ENCODE results near the gene TPD52L3.

TPD52L3 gene

DNA sequence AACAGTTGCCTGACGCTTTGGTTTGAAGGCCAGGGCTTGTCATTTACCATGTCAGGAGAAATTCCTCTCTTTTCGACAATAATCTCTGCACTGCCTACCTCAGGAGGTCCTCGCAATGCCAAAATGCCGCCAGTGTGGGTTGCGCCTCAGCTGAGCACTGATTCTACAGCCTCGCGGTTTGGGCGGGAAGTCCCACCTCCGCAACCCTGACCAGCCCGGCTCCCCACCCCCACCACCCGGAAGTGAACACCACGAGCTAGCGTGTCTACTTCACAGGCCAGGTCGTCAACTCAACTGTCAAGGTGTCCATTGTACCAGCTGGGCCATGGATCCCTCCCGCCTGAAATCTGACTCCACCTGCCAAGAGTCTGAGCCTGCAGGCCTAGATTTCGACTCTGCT is at the start of gene TPD52L3:
Gene TPD52L3, plus strand, starts transcription at position 273 of the 400 bp plus-strand sequence. CDS start 221 bp downstream, outside the sequence.
- DNase-seq = no peak

DNA sequence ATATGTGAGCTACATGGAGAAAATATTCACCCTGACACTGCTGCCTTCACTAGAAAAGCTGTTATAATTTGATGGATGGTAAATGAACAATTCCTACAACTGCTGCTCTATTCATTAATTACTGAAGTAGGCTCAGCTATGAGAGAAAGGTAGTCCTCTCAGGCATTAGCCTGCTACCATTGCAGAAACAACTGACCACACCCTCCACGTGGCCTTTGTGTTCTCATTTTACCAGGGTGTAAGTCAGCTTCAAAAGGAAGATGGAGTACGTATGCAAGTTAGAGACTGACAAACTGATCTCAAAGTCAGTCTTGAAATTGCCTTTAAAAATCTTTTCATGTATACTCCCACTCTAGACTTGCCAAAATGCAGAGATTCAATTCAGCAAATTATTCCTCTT is 26.3 kb upstream of the TPD52L3 start:
- DNase-seq = no peak

DNA sequence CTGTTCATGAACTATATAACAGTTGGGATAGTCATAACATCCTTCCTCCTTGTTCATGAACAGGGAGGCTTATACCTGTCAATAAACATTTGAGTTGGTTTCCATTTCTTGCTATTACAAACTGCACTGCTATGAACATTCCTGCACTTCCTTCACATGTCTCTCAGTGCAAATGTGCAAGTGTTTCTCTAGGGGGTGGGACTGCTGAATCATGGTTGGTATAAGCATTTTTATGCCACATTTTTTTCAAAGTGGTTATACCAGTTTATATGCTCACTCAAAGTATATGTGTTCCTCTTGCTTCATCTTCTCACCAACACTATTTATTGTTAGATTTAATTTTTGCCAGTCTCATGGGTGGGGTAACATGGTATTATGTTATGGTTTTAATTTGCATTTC is 25.8 kb upstream of the TPD52L3 start:
- no peak for DNase-seq

GRCh38 chr9:6304232-6304631 is 23.9 kb upstream of the TPD52L3 start:
- DNase-seq = no peak

DNA sequence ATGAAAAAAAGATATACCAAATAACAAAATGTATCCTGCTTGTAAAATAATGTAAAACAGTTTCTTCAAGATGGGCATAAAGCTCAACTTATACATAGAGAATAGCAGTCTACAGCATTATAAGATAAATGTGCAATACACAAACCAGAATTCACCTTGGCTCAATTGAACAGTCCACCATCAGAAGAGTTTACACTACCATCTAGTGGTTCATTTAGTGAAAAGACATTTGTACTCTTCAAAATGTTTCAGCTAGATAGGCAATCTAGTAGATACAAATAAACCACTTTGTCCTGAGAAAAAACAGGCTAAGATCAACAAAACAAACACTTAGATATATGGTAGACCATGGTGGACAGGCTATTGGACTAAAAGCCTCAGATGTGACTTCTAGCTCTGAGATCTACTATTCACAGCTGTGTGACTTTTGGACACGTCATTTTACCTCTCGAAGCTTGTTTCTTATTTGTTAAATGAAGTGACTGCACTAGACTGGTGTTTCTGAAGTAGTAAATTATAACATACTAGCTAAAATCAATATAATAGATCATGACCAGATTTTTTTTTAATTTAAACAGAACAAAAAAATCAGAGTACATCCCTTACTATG is 22.1 kb upstream of the TPD52L3 start:
- no peak for DNase-seq

GRCh38 chr9:6307551-6308096 is 20.6 kb upstream of the TPD52L3 start:
- no peak for DNase-seq

DNA sequence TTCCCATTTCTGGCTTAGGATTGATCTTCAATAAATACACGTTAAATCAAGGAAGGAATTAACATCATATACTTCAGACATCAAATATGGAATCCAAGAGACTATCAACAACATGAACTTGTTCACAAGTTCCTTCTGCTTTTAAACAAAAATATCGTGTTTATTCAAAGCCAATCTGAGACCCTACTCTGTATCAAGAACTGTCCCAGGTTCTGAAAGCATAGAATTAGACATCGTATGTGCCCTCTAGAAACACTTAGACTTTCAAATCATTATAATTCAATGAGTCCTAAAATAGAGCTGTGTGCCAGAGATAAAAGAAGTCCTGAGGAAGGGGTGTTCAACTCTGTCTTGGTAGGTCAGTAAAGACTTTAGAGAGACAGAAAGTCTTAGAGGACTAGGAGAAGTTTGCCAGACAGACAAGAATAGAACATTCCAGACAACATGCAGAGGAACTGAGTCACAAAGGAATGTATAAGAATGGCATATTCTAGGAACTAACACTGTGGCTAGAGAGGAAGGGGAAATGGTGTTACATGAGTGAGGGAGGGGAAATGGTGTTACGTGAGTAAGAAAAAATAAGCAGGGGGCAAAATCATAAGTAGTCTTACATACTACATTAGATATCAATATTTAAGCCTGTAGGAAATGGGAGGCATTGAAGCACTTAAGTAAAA is 2.9 kb downstream of the TPD52L3 start:
- no peak for DNase-seq

DNA sequence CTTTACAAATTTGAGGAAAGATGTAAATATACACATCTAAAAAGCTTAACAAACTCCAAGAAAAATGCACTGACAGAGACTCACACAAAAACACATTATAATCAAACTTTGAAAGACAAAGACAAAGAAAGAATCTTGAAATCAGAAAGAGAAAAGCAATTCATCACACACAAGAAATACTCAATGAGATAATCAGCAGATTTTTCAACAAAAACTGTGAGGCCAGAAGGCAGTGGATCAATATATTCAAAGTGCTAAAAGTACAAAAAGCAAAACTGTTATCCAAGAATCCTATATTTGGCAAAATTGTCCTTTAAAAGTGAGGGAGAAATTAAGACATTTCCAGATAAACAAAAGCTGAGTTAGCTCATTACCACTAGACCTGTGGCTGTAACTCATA is 6.1 kb downstream of the TPD52L3 start:
- DNase-seq = no peak

DNA sequence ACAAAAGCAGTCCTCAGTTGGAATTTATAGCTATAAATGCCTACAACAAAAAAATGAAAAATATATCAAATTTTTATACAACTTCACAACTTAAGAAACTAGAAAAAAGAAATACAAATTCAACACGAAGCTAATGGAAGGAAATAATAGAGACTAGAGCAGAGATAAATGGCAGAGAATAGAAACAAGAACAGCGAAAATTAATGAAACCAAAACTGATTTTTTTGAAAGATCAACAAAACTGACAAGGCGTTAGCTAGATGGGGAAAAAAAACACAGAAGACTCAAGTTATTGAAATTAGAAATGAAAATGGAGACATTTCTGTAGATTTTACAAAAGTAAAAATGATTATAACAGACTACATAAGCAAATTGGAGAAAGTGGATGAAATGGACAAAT is 20.6 kb downstream of the TPD52L3 start:
- DNase-seq = no peak

DNA sequence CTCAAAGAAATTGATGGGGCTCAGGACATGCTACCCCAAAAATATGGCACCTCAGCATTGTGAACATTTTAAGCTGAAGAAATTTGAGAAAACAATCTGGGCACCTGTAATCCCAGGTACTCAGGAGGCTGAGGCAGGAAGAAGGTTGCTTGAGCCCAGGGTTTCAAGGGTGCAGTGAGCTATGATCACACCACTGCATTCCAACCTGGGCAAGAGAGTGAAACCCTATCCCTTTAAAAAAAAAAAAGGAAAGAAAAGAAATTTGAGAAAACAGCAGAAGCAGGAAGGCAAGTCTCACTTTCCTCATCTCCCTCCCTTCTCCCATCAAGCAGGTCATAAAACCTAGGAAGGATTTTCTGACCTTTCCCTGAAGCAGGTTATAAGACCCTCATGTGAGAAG is 23.6 kb downstream of the TPD52L3 start:
- no peak for DNase-seq

GRCh38 chr9:6354072-6354686 is 26.0 kb downstream of the TPD52L3 start:
- no peak for DNase-seq

- DNase-seq = no peak
Observed at GRCh38 chr9:6355728-6356127, 27.6 kb downstream of the TPD52L3 start.

DNA sequence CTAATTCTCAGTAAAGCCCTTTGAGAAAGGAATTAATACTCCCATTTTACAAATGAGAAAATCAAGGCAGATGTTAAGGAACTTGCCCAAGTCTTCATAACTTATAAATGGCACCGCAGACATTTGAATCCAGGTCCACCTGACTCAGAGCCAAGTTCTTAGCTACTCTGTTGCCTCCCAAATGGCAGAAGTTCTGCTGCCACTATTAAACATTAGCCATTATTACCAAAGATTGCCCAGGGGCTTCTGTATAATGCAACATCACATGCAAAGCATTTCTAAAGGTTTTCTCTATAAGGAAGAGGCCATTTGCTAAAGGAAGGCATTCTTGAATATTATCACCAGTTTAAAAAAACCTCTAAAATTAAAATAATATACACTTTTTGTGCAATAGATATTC is 28.3 kb downstream of the TPD52L3 start:
- no peak for DNase-seq

DNA sequence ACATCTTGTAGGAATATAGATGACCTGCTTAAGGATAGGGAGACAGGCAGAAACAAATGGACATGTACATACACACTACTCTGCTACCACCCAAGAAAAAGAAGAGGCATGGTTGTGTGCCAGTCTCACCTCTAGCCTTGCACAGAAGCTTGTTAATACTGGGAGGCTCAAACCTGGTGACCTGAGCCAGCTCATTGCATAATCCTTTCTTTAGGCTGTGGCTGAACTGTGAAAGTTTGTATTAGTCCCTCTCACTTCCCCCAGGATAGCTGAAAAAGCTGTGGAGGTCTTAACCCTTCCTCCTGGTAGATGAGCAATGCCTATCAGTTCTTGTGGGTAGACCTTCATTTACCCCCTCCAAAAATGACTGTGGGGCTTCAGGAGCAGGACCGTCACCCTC is 28.7 kb downstream of the TPD52L3 start:
- no peak for DNase-seq

GRCh38 chr9:6367128-6367890 is 39.1 kb downstream of the TPD52L3 start:
- DNase-seq = no peak

DNA sequence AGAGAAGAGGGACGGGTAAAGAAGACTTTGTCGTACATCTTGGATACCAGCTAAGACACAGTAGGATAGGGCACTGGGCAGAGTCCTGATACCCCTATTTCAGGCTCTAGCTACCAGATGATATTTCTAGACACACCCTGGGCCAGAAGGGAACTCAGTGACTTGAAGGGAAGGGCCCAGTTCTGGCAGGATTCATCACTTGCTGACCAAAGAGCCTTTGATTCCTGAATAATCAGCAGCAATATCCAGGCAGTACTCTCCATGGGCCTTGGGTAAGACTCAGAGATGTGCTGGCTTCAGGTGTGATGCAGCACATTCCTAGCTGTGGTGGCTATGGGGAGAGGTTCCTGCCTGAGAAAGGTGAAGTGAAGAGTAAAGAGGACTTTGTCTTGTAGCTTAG is 40.7 kb downstream of the TPD52L3 start:
- no peak for DNase-seq

Measured in activated CD8-positive, alpha-beta memory T cell treated with anti-CD3 and anti-CD28 coated beads, Interleukin-2, amount 50 U/mL, for 48 hours (primary cell).